Left ventricle myocardium inferior (tissue), 1 donor: ENCODE results near the gene TNFAIP3. TPM values are rescaled to one million over a fixed set of nuclear protein-coding genes. Genes with fewer than 3 reads are reported as not detected.

Source experiments
- DNase-seq: peaks from one replicate; pipeline ENCODE4 v3.0.0-alpha.2; 2020
- H3K27ac ChIP-seq: fragments of 200-600 bp; replicated peaks from 2 replicates; pipeline ENCODE4 v1.8.0; 2021
- H3K27me3 ChIP-seq: fragments of 200-600 bp; 2 replicates; pipeline ENCODE4 v1.8.0; 2021; ENCODE audit warnings: low read depth
- H3K36me3 ChIP-seq: fragments of 200-600 bp; 2 replicates; pipeline ENCODE4 v1.8.0; 2021
- H3K4me1 ChIP-seq: fragments of 200-600 bp; 2 replicates; pipeline ENCODE4 v1.8.0; 2021
- H3K4me3 ChIP-seq: fragments of 200-600 bp; 2 replicates; pipeline ENCODE4 v1.8.0; 2021; ENCODE audit warnings: mild to moderate bottlenecking, moderate library complexity
- H3K9me3 ChIP-seq: fragments of 200-600 bp; replicated peaks from 2 replicates; pipeline ENCODE4 v1.8.0; 2021
- intact Hi-C: fragments of 100-400 bp; cut with micrococcal nuclease; formaldehyde crosslinking; loops from one replicate; pipeline ENCODE4 v1.11.0; 2022
- total RNA-seq: library from RNA; stranded (reverse); fragmentation: NEBNext Ultra II Directional; extraction: Animal tissue kit (Norgen Biotek cat#: 25700); gene quantifications from one replicate; pipeline ENCODE4 v1.2.1, GENCODE V29; 2021
- TF ChIP-seq, protein P1 (sequence below): fragments of 200-600 bp; IDR thresholded peaks from 2 replicates; pipeline ENCODE4 v1.8.0; 2021; ENCODE audit warnings: antibody characterized with exemption, mild to moderate bottlenecking, borderline replicate concordance
- donor health status: DM: no; HTN: yes; CAD: no; lungs with severe emphysema.

Gene TNFAIP3
- total RNA-seq, 1 donor from 2014 or later, result 7.0 TPM

- TF ChIP-seq, protein P1, sequence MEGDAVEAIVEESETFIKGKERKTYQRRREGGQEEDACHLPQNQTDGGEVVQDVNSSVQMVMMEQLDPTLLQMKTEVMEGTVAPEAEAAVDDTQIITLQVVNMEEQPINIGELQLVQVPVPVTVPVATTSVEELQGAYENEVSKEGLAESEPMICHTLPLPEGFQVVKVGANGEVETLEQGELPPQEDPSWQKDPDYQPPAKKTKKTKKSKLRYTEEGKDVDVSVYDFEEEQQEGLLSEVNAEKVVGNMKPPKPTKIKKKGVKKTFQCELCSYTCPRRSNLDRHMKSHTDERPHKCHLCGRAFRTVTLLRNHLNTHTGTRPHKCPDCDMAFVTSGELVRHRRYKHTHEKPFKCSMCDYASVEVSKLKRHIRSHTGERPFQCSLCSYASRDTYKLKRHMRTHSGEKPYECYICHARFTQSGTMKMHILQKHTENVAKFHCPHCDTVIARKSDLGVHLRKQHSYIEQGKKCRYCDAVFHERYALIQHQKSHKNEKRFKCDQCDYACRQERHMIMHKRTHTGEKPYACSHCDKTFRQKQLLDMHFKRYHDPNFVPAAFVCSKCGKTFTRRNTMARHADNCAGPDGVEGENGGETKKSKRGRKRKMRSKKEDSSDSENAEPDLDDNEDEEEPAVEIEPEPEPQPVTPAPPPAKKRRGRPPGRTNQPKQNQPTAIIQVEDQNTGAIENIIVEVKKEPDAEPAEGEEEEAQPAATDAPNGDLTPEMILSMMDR, result no peak
- H3K27ac ChIP-seq, result no peak overlapping the region
- no peaks in the 10 kb centered on the region for H3K9me3 ChIP-seq
- no peaks in the 10 kb centered on the region for H3K36me3 ChIP-seq
- H3K4me3 ChIP-seq, result no peak overlapping the region
- no peak for DNase-seq
- intact Hi-C loops, result loop anchor here (5.0 to 10.0 kb wide), 2 partner anchors 57 to 154 kb away; no protein-coding TSS in a partner anchor
- H3K27me3 ChIP-seq, result no peaks in the 10 kb centered on the region
- H3K4me1 ChIP-seq, result peaks cover 9% of the 10 kb centered on the region
Measured at GRCh38 chr6:137861550-137862337, 5.3 kb upstream of the TNFAIP3 start.

DNA sequence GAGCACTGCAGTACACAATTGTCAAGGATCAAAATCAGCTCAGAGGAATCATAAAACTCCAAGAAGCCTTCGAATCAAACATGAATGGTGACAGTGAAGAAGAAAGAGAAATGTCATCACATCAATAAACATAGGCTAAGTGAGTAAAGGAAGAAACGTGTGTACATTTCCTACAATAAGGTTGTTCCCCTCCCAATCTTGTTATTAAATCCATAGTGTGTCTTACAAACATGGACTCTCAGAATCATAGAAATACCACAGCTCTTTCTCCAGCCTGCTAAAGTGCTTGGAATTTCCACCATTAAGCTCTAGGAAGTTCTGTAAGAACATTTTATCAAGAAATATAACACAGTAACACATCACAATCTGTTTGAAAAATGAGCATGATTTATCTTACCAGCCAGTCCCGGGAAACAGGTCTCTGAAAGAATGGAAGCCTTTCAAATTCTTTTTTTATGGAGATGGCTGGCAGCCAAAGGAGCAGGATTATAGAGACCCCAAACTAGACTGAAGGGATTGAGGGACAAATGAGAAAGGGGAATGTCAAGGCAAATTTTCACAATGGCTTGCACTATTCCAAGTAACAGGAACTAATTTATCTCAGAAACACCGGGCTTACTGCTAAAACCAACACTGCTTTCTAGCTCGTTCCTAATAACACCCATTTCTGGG is 4.5 kb upstream of the TNFAIP3 start:
- Histone ChIP-seq H3K36me3 (no peaks in the 10 kb centered on the region), H3K27ac (peak overlapping the region; percentile 35), H3K27me3 (no peaks in the 10 kb centered on the region), H3K4me3 (no peak overlapping the region), H3K4me1 (peaks cover 14% of the 10 kb centered on the region), H3K9me3 (no peaks in the 10 kb centered on the region)
- no peak for DNase-seq
- intact Hi-C loops, result loop anchor here (5.0 to 10.0 kb wide), 2 partner anchors 58 to 155 kb away; no protein-coding TSS in a partner anchor
- TF ChIP-seq, protein P1, result no peak

DNA sequence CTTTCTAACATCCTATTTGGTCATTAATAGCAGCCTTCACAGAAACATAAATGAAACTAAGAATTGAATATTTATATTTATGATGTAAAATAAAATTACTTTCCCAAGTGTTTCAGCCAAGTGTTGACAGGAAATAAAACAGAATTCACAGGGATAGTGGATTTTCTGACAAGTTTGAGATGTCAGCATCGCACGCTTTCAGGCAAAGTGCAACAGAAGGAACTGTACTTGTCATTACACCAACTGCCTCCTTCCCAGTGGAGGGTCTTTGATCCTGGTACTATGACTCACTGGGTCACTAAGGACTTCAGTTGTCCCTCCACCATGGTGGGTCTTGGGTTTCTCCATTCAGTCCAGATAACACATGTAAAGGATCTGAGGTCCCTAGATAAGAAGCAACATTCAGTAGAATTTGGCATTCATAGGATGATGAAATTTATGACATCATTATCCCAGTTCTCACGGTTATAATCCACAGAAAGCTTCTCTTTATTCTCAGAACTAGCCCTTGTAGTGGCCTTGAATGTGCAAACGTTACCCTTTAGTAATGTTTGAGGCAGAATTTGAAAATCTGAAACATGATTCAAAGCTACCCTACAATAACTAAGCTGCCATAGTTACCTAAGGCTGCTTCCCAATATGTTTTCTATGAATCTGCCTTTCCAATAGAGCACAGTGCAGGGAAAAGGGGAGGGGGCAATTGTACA is 3.8 kb upstream of the TNFAIP3 start:
- TF ChIP-seq, protein P1, result no peak
- Histone ChIP-seq H3K4me3 (no peak overlapping the region), H3K27me3 (no peaks in the 10 kb centered on the region), H3K4me1 (peaks cover 21% of the 10 kb centered on the region), H3K27ac (peak overlapping the region; percentile 35), H3K36me3 (no peaks in the 10 kb centered on the region), H3K9me3 (no peaks in the 10 kb centered on the region)
- no peak for DNase-seq
- intact Hi-C loops, result loop anchor here (5.0 to 10.0 kb wide), 2 partner anchors 58 to 156 kb away; no protein-coding TSS in a partner anchor

DNA sequence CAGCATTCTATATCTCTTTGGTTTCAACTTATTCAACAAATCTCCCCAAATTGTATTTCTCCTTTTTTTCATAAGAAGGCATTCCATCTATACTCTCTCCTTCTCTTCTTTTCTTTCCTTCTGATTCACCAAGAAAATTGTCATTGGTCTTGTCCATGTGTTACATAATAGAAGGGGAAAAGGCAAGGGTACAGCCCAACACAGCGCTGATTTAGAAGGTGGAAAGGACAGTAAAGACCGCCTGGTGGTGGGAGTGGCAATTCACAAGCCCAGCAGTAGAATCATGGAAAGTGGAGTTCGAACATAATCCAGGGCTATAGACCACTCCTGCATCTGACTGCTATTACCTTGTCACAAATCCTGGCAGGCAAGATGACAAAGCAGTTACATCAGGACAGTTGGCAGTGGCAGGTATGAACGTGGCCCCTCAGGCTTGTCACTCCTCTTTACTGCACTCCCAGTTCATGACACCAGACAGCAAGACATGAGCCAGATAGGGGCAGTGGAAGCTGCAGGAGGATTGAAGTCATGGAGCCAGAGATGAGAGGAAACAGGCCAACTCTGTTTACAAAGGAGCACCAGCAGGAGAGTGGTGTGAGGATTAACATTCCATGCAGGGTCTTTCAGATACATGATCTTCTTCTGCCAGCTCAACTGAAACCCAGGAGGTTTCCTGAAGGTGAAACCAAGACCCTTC is 2.1 kb upstream of the TNFAIP3 start:
- Histone ChIP-seq H3K9me3 (no peaks in the 10 kb centered on the region), H3K4me3 (no peak overlapping the region), H3K36me3 (no peaks in the 10 kb centered on the region), H3K27me3 (no peaks in the 10 kb centered on the region), H3K4me1 (peaks cover 38% of the 10 kb centered on the region), H3K27ac (no peak overlapping the region)
- intact Hi-C loops, result loop anchor here (5.0 to 10.0 kb wide), 2 partner anchors 60 to 158 kb away; no protein-coding TSS in a partner anchor
- TF ChIP-seq, protein P1, result no peak
- DNase-seq, result no peak
